T47D (cell line): ENCODE data around the gene PFDN4.
"Not testable (repeated sequence)": the region's sequence is repeated elsewhere in the genome, so short reads cannot be mapped to it uniquely, and the experiment has no call there.

Source experiments
- DNase-seq, 2 experiments: peaks; one replicate each; pipeline versions ENCODE4 v3.0.0 to v3.0.0-alpha.2; 2011 to 2012; ENCODE audit warnings: low read depth in 1 of 2, low spot score in 1 of 2
- JUND ChIP-seq: IDR thresholded peaks from 2 replicates; pipeline ENCODE4 v1.6.1; 2012; ENCODE audit warnings: low read depth
- in situ Hi-C: cut with HindIII; loops from 2 replicates; pipeline ENCODE4 v1.10.0; 2016; ENCODE audit warnings: low sequenced_read_pairs, low pct_unique_long_range_greater_than_20kb

The PFDN4 gene

GRCh38 chr20:54212871-54213270, 5.0 kb downstream of the PFDN4 start:
- in situ Hi-C loops: no loop called here
- no peak for DNase-seq
- no peak for TF ChIP-seq JUND

- in situ Hi-C loops: no loop called here
Observed at GRCh38 chr20:54214566-54214965, 6.7 kb downstream of the PFDN4 start.

GRCh38 chr20:54215157-54215789, 7.4 kb downstream of the PFDN4 start:
- no peak for TF ChIP-seq JUND
- DNase-seq: no peak
- in situ Hi-C loops: no loop called here

More at GRCh38 chr20:54214566-54214965, 6.7 kb downstream of the PFDN4 start:
- DNase-seq: no peak
- no peak for TF ChIP-seq JUND

GRCh38 chr20:54217762-54218161, 9.9 kb downstream of the PFDN4 start:
- no peak for DNase-seq
- in situ Hi-C loops: no loop called here
- TF ChIP-seq JUND: no peak

GRCh38 chr20:54218470-54218869, 10.6 kb downstream of the PFDN4 start:
- in situ Hi-C loops: no loop called here
- TF ChIP-seq JUND: no peak
- DNase-seq: no peak

GRCh38 chr20:54219751-54220426, 12.0 kb downstream of the PFDN4 start:
- in situ Hi-C loops: no loop called here
- no peak for TF ChIP-seq JUND
- peak; percentile 39 to 75 for DNase-seq

GRCh38 chr20:54220722-54221121, 12.8 kb downstream of the PFDN4 start:
- no peak for DNase-seq
- in situ Hi-C loops: no loop called here
- no peak for TF ChIP-seq JUND

- no peak for DNase-seq
- in situ Hi-C loops: no loop called here
- no peak for TF ChIP-seq JUND
Observed at GRCh38 chr20:54221353-54221752, 13.5 kb downstream of the PFDN4 start.

- in situ Hi-C loops: no loop called here
- TF ChIP-seq JUND: no peak
Observed at GRCh38 chr20:54221996-54222890, 14.4 kb downstream of the PFDN4 start.

GRCh38 chr20:54223285-54223684, 15.4 kb downstream of the PFDN4 start:
- in situ Hi-C loops: no loop called here
- no peak for TF ChIP-seq JUND

More at GRCh38 chr20:54221996-54222890, 14.4 kb downstream of the PFDN4 start:
- DNase-seq: no peak

GRCh38 chr20:54223751-54224150, 15.9 kb downstream of the PFDN4 start:
- no peak for DNase-seq
- TF ChIP-seq JUND: no peak
- in situ Hi-C loops: no loop called here

More at GRCh38 chr20:54223285-54223684, 15.4 kb downstream of the PFDN4 start:
- no peak for DNase-seq

- in situ Hi-C loops, DNase-seq: not testable (repeated sequence)
Observed at GRCh38 chr20:54224642-54225041, 16.8 kb downstream of the PFDN4 start.

GRCh38 chr20:54227241-54227640, 19.4 kb downstream of the PFDN4 start:
- TF ChIP-seq JUND: no peak
- in situ Hi-C loops: no loop called here
- DNase-seq: no peak
